Measurements from ENCODE around the gene ARHGAP26.

Gene ARHGAP26

DNA sequence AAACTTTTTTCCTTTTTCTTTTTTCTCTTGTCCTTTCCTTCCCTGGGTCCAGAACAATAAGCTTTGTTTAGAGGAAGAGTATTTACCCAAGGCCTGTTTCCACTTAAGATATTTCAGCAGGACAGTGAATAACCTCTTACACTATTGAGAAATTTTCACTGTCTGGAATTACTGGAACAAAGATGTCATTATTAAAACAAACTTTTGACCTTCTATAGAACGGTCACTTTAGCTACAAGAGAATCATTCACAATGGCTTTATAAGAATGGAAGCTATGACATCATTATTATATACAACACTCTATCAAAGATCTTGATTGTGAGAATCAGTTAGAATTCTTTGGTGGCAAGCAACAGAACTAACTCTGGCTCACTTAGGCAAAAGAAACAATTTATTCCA lies 22.0 kb upstream of the ARHGAP26 start:
- no peak for DNase-seq
- intact Hi-C loops (cut with DNase I): no loop called here

DNA sequence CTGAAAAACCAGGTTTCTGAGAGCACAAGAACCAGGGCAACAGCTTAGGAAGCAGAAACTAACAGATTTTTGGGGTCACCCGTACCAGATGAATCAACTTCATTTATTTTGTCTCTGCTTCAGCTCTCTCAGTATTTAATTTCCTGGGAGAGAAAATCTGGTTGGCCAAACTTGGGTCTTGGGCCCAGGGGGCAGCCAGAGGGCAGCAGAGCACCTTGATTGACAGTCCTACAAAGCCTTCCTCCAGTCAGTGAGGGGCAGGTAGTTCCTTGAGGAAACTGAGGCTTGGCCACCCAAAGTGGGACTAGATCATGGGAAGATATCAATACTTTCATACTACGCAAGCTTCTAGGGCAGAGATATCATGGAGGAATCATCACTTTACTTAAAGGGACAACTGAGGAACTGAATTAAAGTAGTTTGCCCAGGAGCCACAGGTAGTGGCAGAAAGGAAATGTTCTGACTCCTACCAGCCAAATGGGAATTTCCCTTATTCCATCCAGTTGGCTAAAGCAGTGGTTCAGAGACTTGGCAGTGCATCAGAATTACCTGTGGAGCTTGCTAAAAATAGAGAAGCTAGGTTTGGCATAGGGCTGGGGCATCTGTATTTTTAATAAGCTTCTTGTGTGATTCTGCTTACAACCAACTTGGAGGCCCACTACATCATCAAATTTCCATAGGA lies 21.5 kb upstream of the ARHGAP26 start:
- peak in 31 of 42 donors; percentile 12 to 73 (median 40) for DNase-seq
- intact Hi-C loops (cut with DNase I): no loop called here

DNA sequence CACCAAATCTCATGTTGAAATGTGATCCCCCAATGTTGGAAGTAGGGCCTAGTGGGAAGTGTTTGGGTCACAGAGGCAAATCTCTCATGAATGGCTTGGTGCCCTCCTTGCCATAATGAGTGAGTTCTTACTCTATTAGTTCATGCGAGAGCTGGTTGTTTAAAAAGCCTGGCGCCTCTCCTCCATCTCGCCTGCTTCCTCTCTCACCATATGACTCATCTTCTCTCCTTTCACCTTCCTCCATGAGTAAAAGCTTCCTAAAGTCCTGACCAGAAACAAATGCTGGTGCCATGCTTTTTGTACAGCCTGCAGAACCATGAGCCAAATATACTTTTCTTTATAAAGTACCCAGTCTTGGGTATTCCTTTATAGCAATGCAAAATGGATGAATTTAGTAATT lies 20.9 kb upstream of the ARHGAP26 start:
- intact Hi-C loops (cut with DNase I): no loop called here
- no peak for DNase-seq

DNA sequence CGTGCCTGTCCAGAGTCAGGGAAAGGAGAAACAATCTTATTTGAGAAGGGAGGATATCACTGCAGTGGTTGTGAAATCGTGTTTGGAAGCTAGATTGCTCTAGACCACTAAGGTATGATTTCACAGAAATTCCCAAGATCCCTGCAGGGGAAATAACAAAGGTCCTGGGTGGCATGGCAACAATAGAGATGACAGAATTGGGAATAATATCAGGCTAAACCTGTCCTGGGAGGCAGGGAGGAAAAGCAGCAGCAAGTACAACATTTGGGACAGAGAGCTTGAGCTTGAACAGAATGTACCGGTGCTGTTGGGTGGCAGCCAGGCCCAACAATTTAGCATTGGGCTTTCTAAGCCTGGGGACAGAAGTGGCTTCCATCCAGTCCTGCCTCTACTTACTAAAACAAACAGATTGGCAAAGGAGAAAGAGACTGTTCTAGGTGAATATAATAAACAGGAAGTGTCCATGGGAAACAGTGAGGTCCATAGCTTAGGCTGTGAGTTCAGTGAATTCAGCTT lies 17.0 kb upstream of the ARHGAP26 start:
- DNase-seq: peak in 27 of 42 donors; percentile 17 to 71 (median 41)
- intact Hi-C loops (cut with DNase I): no loop called here

DNA sequence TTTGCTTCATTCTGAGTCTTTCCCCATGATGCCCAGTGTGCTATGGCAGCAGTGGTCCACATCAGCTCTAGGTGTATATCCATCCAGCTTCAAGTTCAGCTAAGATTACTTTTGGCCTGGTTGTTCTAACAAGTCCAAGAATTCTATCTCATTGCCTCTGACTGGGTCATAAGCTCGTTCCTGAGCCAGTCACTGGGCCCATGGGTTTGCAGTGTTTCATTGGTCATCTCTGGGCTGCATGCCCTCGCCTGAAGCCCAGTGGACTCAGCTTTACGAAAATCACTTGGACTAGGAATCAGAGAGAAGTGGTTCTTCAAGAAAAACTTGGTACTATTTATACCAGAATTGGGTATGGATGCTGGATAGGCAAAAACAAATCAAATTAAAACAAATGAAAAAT lies 16.1 kb upstream of the ARHGAP26 start:
- no peak for DNase-seq
- intact Hi-C loops (cut with DNase I): no loop called here

DNA sequence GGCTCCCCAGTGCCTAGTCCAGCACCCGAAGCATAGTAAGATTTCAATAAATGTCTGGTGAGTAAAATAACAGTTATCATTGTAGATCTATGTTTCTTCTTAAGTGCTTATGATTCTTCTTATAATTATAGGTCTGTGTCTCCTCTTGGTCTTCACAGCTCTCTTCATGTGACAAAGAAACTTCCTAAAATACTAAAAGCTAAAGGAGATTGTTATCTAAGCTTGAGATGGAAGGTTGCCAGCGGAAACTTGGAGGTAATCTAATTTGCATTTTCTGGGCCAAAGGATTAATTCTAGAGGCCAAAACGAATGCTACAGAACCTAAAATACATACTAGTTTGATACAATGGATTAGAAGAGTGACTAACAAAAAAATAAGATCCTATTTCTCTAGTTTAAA lies 13.6 kb upstream of the ARHGAP26 start:
- intact Hi-C loops (cut with DNase I): no loop called here
- DNase-seq: no peak

DNA sequence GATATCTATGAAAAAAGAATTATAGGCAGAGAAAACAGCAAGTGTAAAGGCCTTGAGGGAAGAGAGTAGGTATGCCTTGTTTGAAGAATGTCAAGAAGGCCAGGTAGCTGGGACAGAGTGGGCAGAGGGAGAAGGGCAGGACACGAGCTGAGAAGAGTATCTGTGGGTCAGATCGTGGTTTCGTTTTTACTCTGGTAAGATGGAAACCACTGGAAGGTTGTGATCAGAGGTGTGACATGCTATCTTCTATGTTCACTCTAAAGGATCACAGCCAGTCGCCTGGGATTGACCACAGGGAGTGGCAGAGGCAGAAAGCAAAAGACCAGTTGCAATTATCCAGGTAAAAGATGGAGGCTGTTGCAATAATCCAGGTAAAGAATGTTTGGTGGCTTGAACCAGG lies 12.6 kb upstream of the ARHGAP26 start:
- intact Hi-C loops (cut with DNase I): no loop called here
- DNase-seq: no peak

DNA sequence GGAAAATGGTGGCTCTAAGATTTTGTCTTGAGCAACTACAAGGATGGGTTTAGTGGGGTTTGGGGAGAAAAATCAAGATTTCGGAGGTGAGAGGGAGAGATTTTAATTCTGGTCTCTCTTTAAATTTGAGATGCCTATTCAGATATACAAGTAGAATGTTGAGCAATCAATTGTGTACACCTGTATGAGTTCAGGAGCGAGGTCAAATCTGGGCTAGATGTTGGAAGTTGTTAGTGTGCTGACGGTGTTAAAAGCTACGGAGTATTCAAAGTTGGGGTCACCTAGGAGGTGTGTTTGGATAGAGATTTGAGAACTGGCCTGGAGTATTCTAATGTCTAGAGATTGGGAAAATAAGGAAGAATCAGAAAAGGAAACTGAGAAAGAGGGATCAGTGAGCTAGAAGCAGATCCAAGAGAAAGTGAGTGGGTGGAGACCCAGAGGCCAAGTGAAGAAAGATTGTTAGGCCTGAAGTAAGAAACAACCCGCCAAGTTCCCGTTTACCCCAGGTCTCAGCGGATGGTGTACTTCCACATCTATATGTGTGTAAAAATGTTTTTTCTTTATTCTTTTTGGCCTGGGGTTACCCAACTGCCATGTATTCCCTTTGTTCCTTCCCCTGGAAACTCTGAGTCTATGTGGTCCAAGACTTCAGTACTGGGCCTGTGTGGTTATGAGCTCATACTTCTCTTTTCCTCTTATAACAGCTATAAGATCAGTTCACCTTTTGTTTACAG lies 11.9 kb upstream of the ARHGAP26 start:
- intact Hi-C loops (cut with DNase I): no loop called here
- no peak for DNase-seq

DNA sequence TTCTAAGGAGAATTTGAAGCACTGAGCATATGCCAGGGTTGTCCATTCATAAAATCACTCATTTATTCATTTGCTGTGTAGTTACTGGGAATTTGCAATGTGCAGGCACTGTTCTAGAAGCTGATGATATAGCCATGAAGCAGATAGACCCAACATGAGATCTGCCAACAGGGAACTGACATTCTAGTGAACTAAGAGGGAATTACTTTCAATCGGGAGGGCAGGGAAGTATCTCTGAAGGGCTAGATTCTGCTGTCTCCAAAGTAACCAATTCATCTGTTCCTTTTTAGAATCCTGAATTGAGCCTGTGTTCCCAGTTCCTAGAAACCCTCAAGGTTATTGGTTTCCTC lies 11.4 kb upstream of the ARHGAP26 start:
- intact Hi-C loops (cut with DNase I): no loop called here
- no peak for DNase-seq

DNA sequence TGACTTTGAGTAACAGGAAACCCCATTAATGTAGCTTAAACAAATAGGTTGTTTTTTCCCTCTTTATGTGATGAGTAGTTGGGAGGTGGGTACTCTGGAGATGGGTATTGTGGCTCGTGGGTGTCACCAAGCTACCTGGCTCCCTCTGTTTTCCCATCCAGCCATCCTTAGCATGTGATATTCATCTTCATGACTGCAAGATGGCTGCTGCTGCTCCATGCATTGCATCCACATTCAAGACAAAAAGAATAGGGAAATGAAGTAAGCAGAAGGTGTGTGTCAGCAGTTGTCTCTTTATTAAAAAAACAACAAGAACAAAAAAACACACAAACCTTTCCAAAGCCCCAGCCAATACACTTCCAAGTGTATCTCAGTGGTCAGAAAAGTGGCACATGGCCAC lies 6.5 kb upstream of the ARHGAP26 start:
- intact Hi-C loops (cut with DNase I): no loop called here
- DNase-seq: no peak

DNA sequence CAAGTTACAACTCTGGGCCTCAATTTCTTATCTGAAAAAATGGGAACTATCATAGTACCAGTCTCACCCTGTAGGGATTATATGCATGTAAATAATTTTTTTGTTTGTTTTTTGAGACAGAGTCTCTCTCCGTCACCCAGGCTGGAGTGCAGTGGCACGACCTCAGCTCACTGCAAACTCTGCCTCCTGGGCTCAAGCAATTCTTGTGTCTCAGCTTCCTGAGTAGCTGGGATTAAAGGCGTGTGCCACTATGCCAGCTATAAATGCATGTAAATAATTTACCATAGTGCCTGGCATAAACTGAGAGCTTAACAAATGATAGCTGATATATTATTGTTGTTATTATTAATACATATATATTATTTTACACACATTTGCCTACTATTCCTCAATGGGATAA lies 3.0 kb upstream of the ARHGAP26 start:
- intact Hi-C loops (cut with DNase I): no loop called here
- no peak for DNase-seq

DNA sequence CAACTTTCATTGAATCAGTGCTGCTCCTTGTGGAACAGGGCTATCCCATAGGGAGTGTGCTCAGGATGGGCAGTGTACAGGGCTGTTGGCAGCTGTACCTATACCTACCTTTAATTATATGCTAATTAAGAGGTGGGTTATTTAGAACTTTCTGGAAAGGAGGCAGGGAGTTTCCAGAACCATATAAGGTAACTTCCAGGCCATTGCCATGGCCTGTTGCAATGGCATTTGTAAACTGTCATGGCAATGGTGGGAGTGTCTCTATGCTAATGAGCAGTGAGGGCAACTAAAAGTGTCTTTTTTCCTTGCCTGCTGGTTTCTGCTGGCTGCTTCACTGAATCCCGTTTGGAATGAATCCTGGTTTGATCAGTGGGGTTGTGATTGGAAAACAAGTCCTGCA lies 2.3 kb upstream of the ARHGAP26 start:
- no peak for DNase-seq
- intact Hi-C loops (cut with DNase I): no loop called here

DNA sequence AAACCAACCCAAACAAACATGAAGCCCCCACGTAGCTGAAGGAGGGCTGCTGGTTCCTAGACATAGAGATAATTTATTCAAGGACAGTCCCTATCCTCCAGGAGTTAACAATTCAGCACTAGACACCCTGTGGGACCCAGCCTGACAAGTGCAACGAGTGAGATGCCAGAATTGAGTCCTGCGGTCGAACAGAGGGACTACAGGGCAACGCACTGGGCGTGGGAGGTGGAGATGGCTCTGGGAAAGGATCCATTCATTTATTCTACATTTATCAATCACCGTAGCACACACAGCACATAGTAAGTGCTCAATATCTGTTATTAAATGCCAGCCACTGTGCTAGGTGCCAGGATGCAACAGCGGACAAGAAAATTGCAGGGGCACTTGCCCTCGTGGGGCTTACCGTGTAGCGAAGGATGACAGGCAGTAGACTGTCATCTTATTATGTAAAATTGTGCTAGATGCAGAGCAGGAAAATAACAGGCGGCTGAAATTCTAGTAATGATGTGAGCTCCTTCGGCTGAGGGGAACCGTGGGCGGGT lies 855 bp upstream of the ARHGAP26 start:
- intact Hi-C loops (cut with DNase I): no loop called here
- peak in 3 of 42 donors; percentile 30 to 58 (median 34) for DNase-seq

DNA sequence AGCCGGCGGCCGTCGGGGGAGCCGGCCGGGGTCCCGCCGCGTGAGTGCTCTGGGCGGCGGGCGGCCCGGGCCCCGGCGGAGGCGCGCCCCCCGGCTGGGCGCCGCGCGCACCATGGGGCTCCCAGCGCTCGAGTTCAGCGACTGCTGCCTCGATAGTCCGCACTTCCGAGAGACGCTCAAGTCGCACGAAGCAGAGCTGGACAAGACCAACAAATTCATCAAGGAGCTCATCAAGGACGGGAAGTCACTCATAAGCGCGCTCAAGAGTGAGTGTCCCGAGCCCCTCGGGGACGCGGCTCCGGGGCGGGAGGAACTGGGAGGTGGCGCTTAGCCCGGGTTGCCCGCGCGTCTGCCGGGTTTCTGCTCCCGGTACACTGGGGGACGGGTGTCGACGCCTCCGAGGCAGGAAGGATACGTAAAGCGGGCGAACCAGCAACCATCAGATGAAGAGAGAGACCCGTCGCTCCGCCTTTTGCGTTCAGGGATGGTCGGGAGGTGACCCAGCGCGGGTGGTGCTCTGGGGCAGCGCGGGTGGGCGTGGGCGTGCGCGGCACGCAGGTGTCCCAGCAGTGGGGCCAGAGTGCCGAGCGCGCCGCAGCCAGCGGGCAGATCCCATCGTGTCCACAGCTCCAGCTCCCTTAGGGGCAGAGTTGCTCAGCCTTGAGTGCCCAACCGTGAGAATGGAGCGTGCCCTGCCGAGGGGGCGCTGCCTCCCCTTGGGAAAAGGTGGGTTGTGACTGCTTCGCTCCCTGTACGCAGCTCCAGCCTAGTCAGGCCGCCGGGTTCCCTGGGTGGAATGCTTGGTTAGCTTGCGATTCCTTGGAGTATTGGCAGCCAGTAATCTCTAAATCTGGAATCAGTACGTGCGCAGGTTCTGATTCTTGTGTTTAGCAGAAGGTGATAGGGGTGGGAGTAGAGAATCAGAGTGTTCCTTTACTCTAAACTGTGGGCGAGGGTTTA lies 753 bp downstream of the ARHGAP26 start:
- intact Hi-C loops (cut with DNase I): loop anchor here (10.0 kb wide), 2 partner anchors 56 to 94 kb away; no protein-coding TSS in a partner anchor
- peak; percentile 41 to 89 (median 68) for DNase-seq

DNA sequence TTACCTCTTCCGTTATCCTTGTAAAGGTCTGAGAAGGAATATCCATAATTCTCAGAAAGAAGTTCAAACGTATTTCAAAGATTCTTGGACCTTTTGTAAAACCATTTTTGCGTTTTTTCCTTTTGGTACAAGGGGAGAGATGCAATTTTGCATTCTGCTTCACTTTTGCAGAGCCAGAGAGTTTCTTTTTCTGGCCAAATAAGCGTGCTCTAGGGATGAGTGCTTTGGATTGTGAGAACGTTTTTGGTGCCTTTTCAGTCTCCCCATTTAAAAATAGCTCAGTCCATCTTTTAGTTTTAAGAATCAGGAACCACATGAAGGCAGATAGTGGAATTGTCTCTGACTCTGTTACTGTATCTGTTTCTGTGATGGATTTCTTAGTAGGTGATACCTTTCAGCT lies 1.5 kb downstream of the ARHGAP26 start:
- DNase-seq: no peak

DNA sequence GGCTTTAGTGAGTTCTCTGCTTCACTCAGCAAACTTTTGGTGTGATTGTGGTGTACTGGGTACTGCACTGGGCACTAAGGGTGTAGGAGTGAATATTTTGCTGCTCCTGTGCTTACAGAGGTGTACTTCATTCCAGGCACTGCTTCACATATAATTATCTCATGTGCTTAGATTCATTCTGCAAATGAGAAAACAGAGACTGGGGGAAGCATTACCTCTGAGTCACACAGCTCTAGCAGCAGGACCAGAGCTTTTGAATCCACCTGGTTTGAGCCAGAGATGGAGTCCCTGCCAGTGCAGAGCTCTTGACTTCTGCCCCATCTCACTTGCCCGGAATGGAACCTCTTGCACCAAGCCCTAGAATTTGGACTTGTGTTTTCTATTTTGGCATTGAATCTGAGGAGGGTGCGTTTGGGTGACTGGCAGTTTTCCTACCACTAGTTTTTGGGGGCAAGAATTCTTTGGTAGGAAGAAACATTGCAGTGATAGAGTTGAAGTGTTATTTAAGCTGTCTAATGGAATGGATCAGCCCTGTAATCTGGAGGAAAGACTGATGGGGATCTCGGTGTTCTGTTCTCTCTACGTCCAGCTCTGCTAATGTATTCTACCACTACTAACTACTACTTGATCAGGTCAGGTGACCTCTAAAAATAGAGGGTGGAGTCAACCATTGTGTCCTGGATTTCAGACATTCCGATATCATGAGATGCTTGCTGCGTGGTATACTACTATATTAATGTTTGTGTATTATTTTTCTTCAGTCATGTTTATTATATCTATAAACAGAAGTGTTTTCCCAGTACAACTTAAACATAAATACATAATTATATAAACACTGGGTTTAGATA lies 2.5 kb downstream of the ARHGAP26 start:
- no peak for DNase-seq
- intact Hi-C loops (cut with DNase I): loop anchor here (10.0 kb wide), 2 partner anchors 58 to 92 kb away; no protein-coding TSS in a partner anchor

More for the DNA sequence above, 1.5 kb downstream of the ARHGAP26 start:
- intact Hi-C loops (cut with DNase I): loop anchor here (10.0 kb wide), 2 partner anchors 57 to 93 kb away; no protein-coding TSS in a partner anchor

DNA sequence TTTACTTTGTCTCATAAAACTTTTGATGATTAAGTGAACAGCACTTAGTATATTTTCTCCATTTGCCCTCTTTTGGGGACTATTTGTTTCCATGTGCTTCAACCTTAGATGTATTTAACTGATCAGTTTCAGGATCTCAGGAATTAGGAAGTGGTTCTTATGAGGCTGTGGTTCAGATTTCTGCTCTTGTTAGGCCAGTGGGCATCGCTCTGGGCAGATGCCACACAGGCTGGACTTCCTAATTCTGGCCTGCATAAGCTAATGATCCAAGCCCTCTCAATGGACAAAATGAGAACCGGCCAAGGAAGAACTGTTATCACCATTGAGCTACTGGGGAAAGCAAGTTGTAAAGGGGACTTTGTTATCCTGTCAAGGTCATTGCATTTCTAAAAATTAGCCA lies 6.9 kb downstream of the ARHGAP26 start:
- no peak for DNase-seq
- intact Hi-C loops (cut with DNase I): loop anchor here (10.0 kb wide), 2 partner anchors 62 to 88 kb away; no protein-coding TSS in a partner anchor

DNA sequence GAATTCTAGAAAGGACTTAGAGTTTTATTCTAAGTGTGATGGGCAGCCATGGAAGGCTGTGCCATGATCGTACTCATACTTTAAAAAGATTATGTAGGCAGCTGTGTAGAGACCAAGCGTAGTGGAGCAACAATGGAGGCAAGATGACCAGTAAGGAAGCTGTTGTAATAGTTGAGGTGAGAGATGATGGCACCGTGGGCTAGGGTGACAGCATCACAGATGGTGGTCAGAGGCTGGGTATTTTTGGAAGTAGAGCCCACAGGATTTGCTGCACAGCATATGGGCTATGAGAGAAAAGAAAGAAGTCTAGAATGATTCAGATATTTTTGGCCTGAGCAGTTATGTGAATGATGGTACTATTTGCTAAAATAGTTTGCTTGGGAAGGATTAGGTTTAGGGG lies 7.7 kb downstream of the ARHGAP26 start:
- DNase-seq: no peak
- intact Hi-C loops (cut with DNase I): loop anchor here (10.0 kb wide), 2 partner anchors 63 to 87 kb away; no protein-coding TSS in a partner anchor

Measured in head of caudate nucleus (tissue), 42 donors.